ENCODE data around the gene KMT5C.

- no peak for TF ChIP-seq CTCF (IDR thresholded peaks at IDR 0.05; ENCODE audit: low read depth, low read length)
- no peak for TF ChIP-seq EZH2phosphoT487 (IDR thresholded peaks at IDR 0.05; ENCODE audit: low read depth)
Measured at GRCh38 chr19:55339105-55339888, at the start of gene KMT5C.

Data from OCI-LY3 (cell line).